ENCODE results near the gene RBM17.

The RBM17 gene

GRCh38 chr10:6052247-6053221 lies 36.3 kb upstream of the RBM17 start:
- no peak overlapping the region for H3K4me3 ChIP-seq (ENCODE audit: low read depth, low read length)
- DNase-seq (ENCODE audit: low read depth): no peak

GRCh38 chr10:6053303-6053702 lies 35.5 kb upstream of the RBM17 start:
- no peak overlapping the region for H3K4me3 ChIP-seq (ENCODE audit: low read depth, low read length)
- TF ChIP-seq CTCF (IDR thresholded peaks at IDR 0.05; ENCODE audit: control insufficient read depth, extremely low read depth, insufficient read depth): no peak
- DNase-seq (ENCODE audit: low read depth): no peak

More at GRCh38 chr10:6052247-6053221, 36.3 kb upstream of the RBM17 start:
- TF ChIP-seq CTCF (IDR thresholded peaks at IDR 0.05; ENCODE audit: control insufficient read depth, extremely low read depth, insufficient read depth): no peak

- no peak for DNase-seq (ENCODE audit: low read depth)
- TF ChIP-seq CTCF (IDR thresholded peaks at IDR 0.05; ENCODE audit: control insufficient read depth, extremely low read depth, insufficient read depth): no peak
Measured at GRCh38 chr10:6053816-6054631, 34.8 kb upstream of the RBM17 start.

GRCh38 chr10:6054884-6055283 lies 34.0 kb upstream of the RBM17 start:
- DNase-seq (ENCODE audit: low read depth): no peak
- no peak overlapping the region for H3K4me3 ChIP-seq (ENCODE audit: low read depth, low read length)
- no peak for TF ChIP-seq CTCF (IDR thresholded peaks at IDR 0.05; ENCODE audit: control insufficient read depth, extremely low read depth, insufficient read depth)

More at GRCh38 chr10:6053816-6054631, 34.8 kb upstream of the RBM17 start:
- no peak overlapping the region for H3K4me3 ChIP-seq (ENCODE audit: low read depth, low read length)

GRCh38 chr10:6055929-6056328 lies 32.9 kb upstream of the RBM17 start:
- H3K4me3 ChIP-seq (ENCODE audit: low read depth, low read length): no peak overlapping the region
- no peak for TF ChIP-seq CTCF (IDR thresholded peaks at IDR 0.05; ENCODE audit: control insufficient read depth, extremely low read depth, insufficient read depth)
- DNase-seq (ENCODE audit: low read depth): no peak

GRCh38 chr10:6056411-6057135 lies 32.3 kb upstream of the RBM17 start:
- DNase-seq (ENCODE audit: low read depth): no peak
- TF ChIP-seq CTCF (IDR thresholded peaks at IDR 0.05; ENCODE audit: control insufficient read depth, extremely low read depth, insufficient read depth): no peak
- H3K4me3 ChIP-seq (ENCODE audit: low read depth, low read length): no peak overlapping the region

All from LNCaP clone FGC (cell line).